GM21576 (cell line): Measurements from ENCODE around the gene BOC.
A peak's percentile ranks its signal among the peaks of the same experiment; 100 is the strongest.

Experiments used
- ATAC-seq: cut with Tn5 transposase; IDR thresholded peaks from one replicate; pipeline ENCODE4 v1.9.1; 2021; ENCODE audit warnings: mild to moderate bottlenecking, moderate library complexity; ENCODE audit not compliant: unreplicated experiment

Gene BOC

GRCh38 chr3:113221721-113222257, 10.4 kb downstream of the BOC start:
- ATAC-seq, result no peak

- ATAC-seq, result no peak
Observed at GRCh38 chr3:113222451-113223086, 11.2 kb downstream of the BOC start.

DNA sequence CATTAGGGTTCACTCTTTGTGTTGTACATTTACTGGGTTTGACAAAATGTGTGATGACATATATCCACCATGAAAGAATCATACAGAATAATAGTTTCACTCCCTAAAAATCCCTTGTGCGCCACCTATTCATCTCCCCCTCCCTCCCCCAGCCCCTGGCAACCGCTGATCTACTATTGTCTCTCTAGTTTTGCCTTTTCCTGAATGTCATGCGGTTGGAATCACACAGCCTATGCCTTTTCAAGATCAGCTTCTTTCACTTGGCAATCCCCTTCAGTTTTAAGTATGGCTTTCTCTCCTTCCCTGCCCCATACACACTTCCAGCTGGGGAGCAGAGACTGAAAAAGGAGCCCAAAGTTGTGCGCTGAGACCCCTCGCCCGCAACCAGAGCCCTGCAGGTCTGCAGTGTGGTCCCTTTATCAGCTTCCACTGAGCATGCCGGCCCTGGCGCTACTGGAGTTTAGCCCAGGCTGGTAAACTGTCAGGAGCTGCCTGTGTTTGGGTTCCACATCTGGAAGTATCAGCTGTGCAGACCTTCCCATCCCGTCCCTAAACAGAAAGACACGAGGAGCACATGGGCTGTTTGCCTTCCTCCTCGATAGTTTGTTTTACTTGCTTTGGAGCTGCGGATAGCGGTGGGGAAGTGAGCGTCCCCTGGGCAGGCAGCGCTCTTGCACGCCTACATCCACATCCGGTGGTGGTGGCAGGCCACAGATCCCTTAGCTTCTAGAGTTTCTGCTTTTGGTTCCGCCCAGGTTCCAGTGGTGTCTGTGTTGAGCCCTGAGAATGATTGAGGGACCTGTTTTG, 12.3 kb downstream of the BOC start:
- peak; percentile 71 for ATAC-seq

- ATAC-seq, result no peak
Observed at GRCh38 chr3:113225286-113225685, 13.9 kb downstream of the BOC start.

GRCh38 chr3:113226491-113226890, 15.1 kb downstream of the BOC start:
- ATAC-seq, result no peak

DNA sequence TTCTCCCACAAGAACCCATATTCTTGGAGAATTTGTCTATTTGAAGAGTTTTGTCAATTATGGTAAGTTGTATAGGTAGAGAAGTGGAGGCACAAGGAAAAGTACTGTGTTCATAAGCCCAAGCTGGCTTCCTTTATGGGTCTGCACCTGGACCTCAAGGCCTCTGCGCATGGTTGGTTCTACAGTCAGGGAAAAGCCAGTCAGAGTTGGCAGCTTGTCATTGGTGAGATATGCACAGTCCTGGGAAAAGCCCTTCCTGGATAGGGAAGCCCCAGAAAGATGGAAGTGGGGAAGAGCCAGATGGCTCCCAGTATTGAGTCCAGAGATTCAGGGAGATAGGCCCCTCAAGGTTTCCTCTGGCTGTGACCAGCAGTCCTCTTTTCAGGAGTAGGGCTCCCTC, 15.8 kb downstream of the BOC start:
- no peak for ATAC-seq

GRCh38 chr3:113228498-113229286, 17.3 kb downstream of the BOC start:
- ATAC-seq, result no peak

DNA sequence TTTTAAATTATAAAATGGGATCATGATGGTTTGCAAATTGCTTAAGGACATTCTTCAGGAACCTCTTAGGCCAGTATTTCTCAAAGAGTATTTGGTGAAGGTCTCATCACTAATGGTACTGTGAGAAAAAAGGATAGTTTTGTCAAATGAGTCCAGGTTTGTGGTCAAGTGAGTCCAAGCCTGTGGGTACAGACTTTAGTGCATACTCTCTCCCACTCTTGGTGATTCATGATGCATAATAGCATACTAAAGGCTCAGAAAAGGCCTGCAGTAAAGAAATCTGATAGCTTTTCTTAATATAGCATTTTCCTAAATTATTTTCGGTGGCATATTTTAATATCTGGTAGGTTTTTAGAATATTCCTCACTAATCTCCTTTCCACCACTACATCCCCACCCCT, 20.0 kb downstream of the BOC start:
- ATAC-seq, result no peak

GRCh38 chr3:113231827-113232253, 20.5 kb downstream of the BOC start:
- no peak for ATAC-seq

GRCh38 chr3:113232342-113232741, 21.0 kb downstream of the BOC start:
- ATAC-seq, result no peak

DNA sequence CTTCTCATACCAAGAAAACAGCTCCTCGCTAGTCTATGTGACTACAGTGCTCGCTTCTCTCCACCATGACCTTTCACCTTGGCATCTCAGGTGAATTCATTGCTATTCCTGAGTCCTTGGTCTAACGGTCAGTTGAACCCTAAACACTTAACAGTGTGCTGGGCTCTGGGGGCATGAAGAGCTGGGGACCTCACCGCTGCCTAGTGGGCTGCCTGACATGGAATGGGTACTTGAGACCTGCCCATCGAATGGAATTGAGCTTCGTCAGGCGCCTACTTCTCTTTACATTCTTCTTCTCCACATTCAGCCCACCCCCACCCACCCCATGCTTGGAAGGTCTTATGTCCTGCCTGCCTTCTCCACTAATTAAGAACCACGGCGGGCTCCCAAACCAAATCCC, 22.1 kb downstream of the BOC start:
- ATAC-seq, result no peak

- ATAC-seq, result no peak
Observed at GRCh38 chr3:113234028-113234427, 22.7 kb downstream of the BOC start.

DNA sequence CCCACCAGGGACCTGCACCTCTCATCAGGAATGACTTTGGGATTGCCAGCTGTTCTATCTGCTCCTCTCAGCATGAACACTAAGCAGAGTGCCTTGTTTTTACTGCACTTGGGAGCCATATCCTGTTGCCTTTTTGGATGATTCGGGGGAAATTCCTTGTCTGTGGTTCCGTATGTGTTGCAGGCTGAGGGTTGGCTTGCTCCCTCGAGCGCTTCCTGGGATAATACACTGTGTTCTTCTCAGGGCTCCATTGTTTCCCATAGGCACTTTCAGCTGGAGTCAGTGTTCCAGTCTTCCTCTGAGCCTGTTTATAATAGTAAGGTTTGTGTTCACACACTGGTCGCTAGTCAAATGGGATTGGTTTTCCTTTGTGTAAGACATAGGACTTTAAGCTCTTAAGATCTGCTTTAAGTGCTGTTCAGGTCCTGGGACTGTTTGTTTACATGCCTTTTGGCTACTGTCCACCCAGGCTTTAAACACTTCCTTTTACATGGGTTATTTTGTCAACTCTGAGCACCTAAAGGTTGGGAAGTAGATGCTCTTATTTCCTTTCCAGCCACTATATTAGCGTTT, 23.4 kb downstream of the BOC start:
- no peak for ATAC-seq

GRCh38 chr3:113238503-113238902, 27.1 kb downstream of the BOC start:
- ATAC-seq, result no peak

- no peak for ATAC-seq
Observed at GRCh38 chr3:113240841-113241240, 29.5 kb downstream of the BOC start.

DNA sequence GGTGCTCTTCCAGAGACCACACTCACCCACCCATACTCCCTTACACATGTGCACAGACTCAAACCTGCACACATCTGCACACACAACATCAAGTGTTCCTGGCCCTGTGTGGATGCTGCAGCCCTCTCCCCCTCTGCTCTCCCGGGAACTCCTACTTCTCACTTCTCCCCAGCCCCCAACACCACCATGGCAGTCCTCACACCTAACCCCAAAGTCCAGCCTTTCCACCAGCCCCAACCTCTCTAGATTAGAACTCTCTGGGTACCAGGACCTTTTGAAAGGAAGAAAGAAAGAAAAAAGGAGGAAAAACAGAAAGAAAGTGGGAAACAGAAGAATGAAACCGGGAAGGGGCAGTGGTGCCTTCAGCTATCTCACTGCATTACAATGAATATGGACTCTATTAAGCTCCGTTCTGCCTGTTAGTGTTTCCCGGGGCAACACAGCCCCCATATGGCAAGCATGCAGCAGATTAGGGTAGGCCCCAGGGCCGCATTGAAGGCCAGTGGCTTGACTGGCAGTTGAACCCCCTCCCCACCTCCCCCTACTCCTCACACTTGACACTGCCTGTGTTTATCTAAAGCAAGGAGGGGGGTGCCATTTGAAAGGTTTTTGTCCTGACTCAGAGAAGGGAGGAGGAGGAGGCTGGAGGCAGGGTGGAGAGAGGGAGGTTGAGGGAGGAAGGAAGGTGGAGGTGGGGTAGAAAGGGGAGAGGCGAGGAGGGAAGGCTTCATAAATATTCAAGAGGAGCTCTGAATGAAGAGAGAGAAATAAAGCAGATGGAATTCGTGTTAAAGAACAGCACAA, 30.1 kb downstream of the BOC start:
- no peak for ATAC-seq

DNA sequence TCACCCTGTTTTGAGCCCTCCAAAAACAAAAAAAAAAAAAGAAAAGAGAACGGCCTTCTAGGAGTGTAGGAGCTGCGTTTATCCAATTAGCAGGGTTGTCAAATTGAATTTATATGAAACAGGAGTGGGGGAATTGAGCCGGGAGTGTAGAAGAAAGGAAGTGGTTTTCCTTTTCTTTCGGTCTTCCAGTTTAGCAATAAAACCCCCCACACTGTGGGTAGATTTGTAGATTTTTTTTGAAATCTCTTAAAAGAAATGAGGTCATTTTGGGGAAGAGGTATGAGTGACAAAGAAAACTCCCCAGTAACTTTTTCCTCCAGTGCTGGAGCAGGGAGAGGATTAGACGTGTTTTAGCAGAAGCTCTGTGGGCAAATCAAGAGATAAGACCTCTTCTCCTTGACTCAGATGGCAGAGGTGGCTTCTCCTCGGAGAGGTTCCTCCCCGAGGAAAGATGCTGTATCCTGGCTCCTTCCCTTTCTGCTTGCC, 30.8 kb downstream of the BOC start:
- no peak for ATAC-seq

DNA sequence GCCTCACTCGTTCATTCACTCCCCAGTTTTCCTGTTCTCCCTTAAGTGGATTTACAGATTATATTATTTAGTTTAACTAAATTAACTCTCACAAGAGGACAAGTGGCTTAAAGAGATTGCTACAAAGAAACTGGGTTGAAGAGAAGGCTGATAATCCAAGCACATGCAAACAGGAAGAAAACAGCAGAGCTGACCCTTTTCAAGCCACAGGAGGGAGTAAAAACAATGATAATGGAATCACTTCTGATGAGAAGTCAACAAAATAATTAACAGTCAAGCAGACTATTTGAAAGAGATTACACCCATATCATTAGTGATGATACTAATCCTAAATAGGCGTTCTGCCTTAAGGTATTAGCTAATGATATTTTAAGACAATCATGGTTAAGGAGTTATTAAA, 31.7 kb downstream of the BOC start:
- no peak for ATAC-seq

GRCh38 chr3:113243846-113244245, 32.5 kb downstream of the BOC start:
- ATAC-seq, result no peak

- no peak for ATAC-seq
Observed at GRCh38 chr3:113245761-113246161, 34.4 kb downstream of the BOC start.
